DOHH2 (cell line): ENCODE data around the gene PYM1.

ENCODE experiments used
- CTCF ChIP-seq: fragments of 200-600 bp; sonication (generic); IDR thresholded peaks from one replicate; pipeline ENCODE4 v1.5.1; 2014; ENCODE audit warnings: antibody characterized with exemption, mild to moderate bottlenecking, low read depth, low read length; ENCODE audit not compliant: poor library complexity, severe bottlenecking
- EZH2phosphoT487 ChIP-seq: fragments of 200-600 bp; sonication (generic); IDR thresholded peaks from 2 replicates; pipeline ENCODE4 v1.6.1; 2017; ENCODE audit warnings: borderline replicate concordance, mild to moderate bottlenecking, antibody characterized with exemption, low read length, moderate library complexity, mixed read lengths

GRCh38 chr12:55933799-55934742, 6.4 kb upstream of the PYM1 start:
- TF ChIP-seq CTCF (no peak), EZH2phosphoT487 (no peak)
